K562 treated with DMSO at 1 percent for 12 hours (cell line): ENCODE measurements around the gene CARS2. TPM values are rescaled to one million over a fixed set of nuclear protein-coding genes. Genes with fewer than 3 reads are reported as not detected.

ENCODE experiments used
- total RNA-seq: library from RNA; unstranded; fragments of 300-600 nt; gene quantifications from 2 replicates; pipeline ENCODE4 v1.2.3, GENCODE V29; 2022; ENCODE audit not compliant: insufficient read depth

CARS2 gene, protein sequence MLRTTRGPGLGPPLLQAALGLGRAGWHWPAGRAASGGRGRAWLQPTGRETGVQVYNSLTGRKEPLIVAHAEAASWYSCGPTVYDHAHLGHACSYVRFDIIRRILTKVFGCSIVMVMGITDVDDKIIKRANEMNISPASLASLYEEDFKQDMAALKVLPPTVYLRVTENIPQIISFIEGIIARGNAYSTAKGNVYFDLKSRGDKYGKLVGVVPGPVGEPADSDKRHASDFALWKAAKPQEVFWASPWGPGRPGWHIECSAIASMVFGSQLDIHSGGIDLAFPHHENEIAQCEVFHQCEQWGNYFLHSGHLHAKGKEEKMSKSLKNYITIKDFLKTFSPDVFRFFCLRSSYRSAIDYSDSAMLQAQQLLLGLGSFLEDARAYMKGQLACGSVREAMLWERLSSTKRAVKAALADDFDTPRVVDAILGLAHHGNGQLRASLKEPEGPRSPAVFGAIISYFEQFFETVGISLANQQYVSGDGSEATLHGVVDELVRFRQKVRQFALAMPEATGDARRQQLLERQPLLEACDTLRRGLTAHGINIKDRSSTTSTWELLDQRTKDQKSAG
- 20.2 and 34.0 TPM in 2 replicates for total RNA-seq

DNA sequence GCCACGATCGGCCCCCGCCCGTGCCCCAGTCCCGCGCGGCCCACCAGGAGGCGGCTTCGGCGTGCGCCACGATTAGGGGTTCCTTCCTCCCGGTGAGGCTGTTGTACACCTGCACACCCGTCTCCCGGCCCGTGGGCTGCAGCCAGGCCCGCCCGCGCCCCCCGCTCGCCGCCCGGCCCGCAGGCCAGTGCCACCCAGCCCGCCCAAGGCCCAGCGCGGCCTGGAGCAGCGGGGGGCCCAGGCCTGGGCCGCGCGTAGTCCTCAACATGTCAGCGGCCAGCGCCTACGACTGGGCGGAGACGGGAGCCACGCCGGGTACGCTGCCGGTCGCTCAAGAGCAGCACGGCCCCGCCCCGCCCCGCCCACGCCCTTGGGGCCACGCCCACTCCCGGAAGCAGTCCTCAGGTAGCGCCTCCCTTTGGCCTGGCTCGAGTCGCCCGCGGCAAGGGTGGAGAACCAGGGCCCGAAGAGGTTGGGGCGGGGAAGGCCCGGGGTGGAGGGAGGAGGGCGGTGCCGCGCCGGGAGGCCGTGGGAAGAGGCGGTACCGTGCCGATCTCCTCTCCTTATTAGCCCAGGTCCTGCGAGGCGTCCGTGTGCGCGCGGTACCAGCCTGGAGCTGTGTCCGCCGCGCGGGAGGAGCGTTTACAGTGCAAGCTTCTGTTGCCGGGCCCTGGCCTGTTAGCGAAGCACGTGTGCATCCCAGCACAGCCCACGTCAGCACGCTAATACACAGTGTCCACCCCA, at the start of gene CARS2:
TSS of gene CARS2 (minus strand) at position 291 of the 744 bp plus-strand sequence. CDS start at position 268, 23 bp downstream.

DNA sequence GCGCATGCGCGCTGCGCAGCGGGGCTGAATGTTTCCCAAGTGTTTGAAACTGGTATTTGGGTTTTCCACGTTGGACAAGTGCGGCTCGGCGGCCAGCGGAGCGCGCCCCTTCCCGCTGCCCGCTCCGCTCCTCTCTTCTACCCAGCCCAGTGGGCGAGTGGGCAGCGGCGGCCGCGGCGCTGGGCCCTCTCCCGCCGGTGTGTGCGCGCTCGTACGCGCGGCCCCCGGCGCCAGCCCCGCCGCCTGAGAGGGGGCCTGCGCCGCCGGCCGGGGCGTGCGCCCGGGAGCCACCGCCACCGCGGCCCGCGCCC, 7.7 kb upstream of the CARS2 start, which contains the start of gene ING1:
TSS of gene ING1 (plus strand) at position 59 of the 311 bp plus-strand sequence. CDS start 450 bp downstream, outside the sequence.

DNA sequence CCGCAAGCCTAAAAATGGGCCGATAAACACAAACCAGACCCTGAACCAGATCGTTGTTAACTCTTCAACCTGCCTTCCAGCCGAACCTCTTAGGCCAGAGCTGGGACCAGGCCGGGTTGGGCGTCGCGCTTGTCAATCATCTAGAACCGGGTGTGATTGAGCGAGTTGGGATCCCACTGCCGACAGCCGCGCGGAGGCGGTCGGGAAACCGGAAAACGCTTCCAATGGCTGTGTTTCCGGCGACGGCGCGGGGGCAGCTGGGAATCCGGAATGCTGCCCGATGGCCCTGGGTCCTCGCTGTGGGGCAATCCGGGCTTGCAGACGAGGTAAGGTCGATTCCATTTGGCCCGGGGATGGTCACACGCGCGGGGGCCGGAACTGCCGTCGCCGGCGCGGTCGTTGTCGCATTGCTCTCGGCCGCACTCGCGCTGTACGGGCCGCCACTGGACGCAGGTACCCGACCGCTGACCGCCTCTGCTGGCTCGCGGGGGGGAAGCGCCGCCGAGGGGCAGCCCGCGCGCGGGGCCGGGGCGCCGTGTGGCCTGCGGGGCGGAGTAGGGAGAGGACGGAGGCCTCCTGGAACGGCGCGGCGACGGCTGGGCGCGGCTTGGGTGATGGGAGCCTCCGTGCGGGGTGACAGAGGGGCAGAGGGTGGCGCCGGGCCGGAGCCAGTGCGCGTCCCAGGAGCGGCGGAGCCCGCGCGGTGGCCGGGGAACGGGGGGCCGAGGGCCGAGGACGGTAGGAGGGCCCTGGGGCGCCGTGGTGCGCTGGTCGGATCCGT, 90.4 kb downstream of the CARS2 start, which contains the start of gene NAXD:
TSS of gene NAXD (plus strand) at position 224 of the 781 bp plus-strand sequence. CDS start at position 281, 57 bp downstream.

Other genes with a start within 250 kb of the CARS2 start
- 6.9 and 11.1 TPM in 2 replicates for gene RAB20, start 144.4 kb downstream of the CARS2 start, total RNA-seq
- gene NAXD, start 90.6 kb downstream of the CARS2 start, total RNA-seq: 19.4 and 24.4 TPM in 2 replicates
- gene ING1, start 7.6 kb upstream of the CARS2 start, total RNA-seq: 12.0 and 18.3 TPM in 2 replicates
- 26.5 and 47.1 TPM in 2 replicates for gene ANKRD10, start 209.0 kb upstream of the CARS2 start, total RNA-seq